Mucosa of rectum (tissue), 2 donors: ENCODE measurements around the gene TMTC1.

Experiments used
- H3K27ac ChIP-seq, 2 donors: one replicate each; pipeline ENCODE4 v1.7.0; 2013; ENCODE audit warnings: inconsistent platforms in 2 of 2, low read depth in 2 of 2, low read length in 2 of 2
- H3K27me3 ChIP-seq, 2 donors: one replicate each; pipeline ENCODE4 v1.7.0; 2013; ENCODE audit warnings: low read length in 2 of 2; ENCODE audit not compliant: control insufficient read depth in 2 of 2, insufficient read depth in 2 of 2
- H3K36me3 ChIP-seq, 2 donors: one replicate each; pipeline ENCODE4 v1.7.0; 2013; ENCODE audit warnings: low read length in 2 of 2; ENCODE audit not compliant: control insufficient read depth in 2 of 2, insufficient read depth in 2 of 2
- H3K4me1 ChIP-seq, 2 donors: one replicate each; pipeline ENCODE4 v1.7.0; 2013; ENCODE audit warnings: low read length in 2 of 2, mild to moderate bottlenecking in 1 of 2; ENCODE audit not compliant: control insufficient read depth in 2 of 2, insufficient read depth in 2 of 2
- H3K4me3 ChIP-seq, 2 donors: one replicate each; pipeline ENCODE4 v1.7.0; 2013; ENCODE audit warnings: low read length in 2 of 2
- H3K9ac ChIP-seq, 2 donors: one replicate each; pipeline ENCODE4 v1.7.0; 2013; ENCODE audit warnings: low read length in 2 of 2, low read depth in 1 of 2, mild to moderate bottlenecking in 1 of 2
- H3K9me3 ChIP-seq, 2 donors: one replicate each; pipeline ENCODE4 v1.7.0; 2013; ENCODE audit warnings: low read length in 2 of 2; ENCODE audit not compliant: control insufficient read depth in 2 of 2
- donor health status: healthy.
- donor health status: Normal muscosa, but diverticular disease.

TMTC1 gene

GRCh38 chr12:29534935-29535334 lies 248.8 kb downstream of the TMTC1 start:
- Histone ChIP-seq H3K4me3 (no peak overlapping the region), H3K36me3 (no peaks in the 10 kb centered on the region), H3K9ac (no peak overlapping the region), H3K4me1 (no peaks in the 10 kb centered on the region), H3K9me3 (no peaks in the 10 kb centered on the region), H3K27me3 (no peaks in the 10 kb centered on the region), H3K27ac (no peak overlapping the region)

- no peak overlapping the region for H3K4me3 ChIP-seq
- H3K9me3 ChIP-seq, result no peaks in the 10 kb centered on the region
- H3K27ac ChIP-seq, result no peak overlapping the region
- no peaks in the 10 kb centered on the region for H3K36me3 ChIP-seq
- no peak overlapping the region for H3K9ac ChIP-seq
- no peaks in the 10 kb centered on the region for H3K27me3 ChIP-seq
- no peaks in the 10 kb centered on the region for H3K4me1 ChIP-seq
Measured at GRCh38 chr12:29533815-29534489, 249.8 kb downstream of the TMTC1 start.

GRCh38 chr12:29531471-29531870 lies 252.3 kb downstream of the TMTC1 start:
- Histone ChIP-seq H3K4me1 (no peaks in the 10 kb centered on the region), H3K9me3 (no peaks in the 10 kb centered on the region), H3K27me3 (no peaks in the 10 kb centered on the region), H3K9ac (no peak overlapping the region), H3K36me3 (no peaks in the 10 kb centered on the region), H3K27ac (no peak overlapping the region), H3K4me3 (no peak overlapping the region)

GRCh38 chr12:29530436-29530835 lies 253.3 kb downstream of the TMTC1 start:
- Histone ChIP-seq H3K36me3 (no peaks in the 10 kb centered on the region), H3K4me3 (no peak overlapping the region), H3K9me3 (no peaks in the 10 kb centered on the region), H3K4me1 (no peaks in the 10 kb centered on the region), H3K27me3 (no peaks in the 10 kb centered on the region), H3K9ac (no peak overlapping the region), H3K27ac (no peak overlapping the region)

- Histone ChIP-seq H3K4me3 (no peak overlapping the region), H3K9me3 (no peaks in the 10 kb centered on the region), H3K27ac (no peak overlapping the region), H3K27me3 (no peaks in the 10 kb centered on the region), H3K36me3 (no peaks in the 10 kb centered on the region), H3K9ac (no peak overlapping the region), H3K4me1 (no peaks in the 10 kb centered on the region)
Measured at GRCh38 chr12:29528161-29528560, 255.6 kb downstream of the TMTC1 start.

- Histone ChIP-seq H3K4me3 (no peak overlapping the region), H3K27me3 (no peaks in the 10 kb centered on the region), H3K36me3 (no peaks in the 10 kb centered on the region), H3K9ac (no peak overlapping the region), H3K27ac (no peak overlapping the region), H3K9me3 (no peaks in the 10 kb centered on the region), H3K4me1 (no peaks in the 10 kb centered on the region)
Measured at GRCh38 chr12:29521951-29522350, 261.8 kb downstream of the TMTC1 start.

- no peak overlapping the region for H3K27ac ChIP-seq
- H3K4me1 ChIP-seq, result no peaks in the 10 kb centered on the region
Measured at GRCh38 chr12:29519585-29520182, 264.1 kb downstream of the TMTC1 start.

GRCh38 chr12:29518407-29518806 lies 265.3 kb downstream of the TMTC1 start:
- Histone ChIP-seq H3K27ac (no peak overlapping the region), H3K4me1 (no peaks in the 10 kb centered on the region), H3K9me3 (no peaks in the 10 kb centered on the region), H3K27me3 (no peaks in the 10 kb centered on the region), H3K9ac (no peak overlapping the region), H3K36me3 (no peaks in the 10 kb centered on the region), H3K4me3 (no peak overlapping the region)

More at GRCh38 chr12:29519585-29520182, 264.1 kb downstream of the TMTC1 start:
- Histone ChIP-seq H3K27me3 (no peaks in the 10 kb centered on the region), H3K9ac (no peak overlapping the region), H3K4me3 (no peak overlapping the region), H3K9me3 (no peaks in the 10 kb centered on the region), H3K36me3 (no peaks in the 10 kb centered on the region)

- H3K9ac ChIP-seq, result no peak overlapping the region
- H3K4me3 ChIP-seq, result no peak overlapping the region
- no peaks in the 10 kb centered on the region for H3K27me3 ChIP-seq
- no peaks in the 10 kb centered on the region for H3K9me3 ChIP-seq
- H3K36me3 ChIP-seq, result no peaks in the 10 kb centered on the region
- no peaks in the 10 kb centered on the region for H3K4me1 ChIP-seq
- H3K27ac ChIP-seq, result no peak overlapping the region
Measured at GRCh38 chr12:29517264-29517663, 266.5 kb downstream of the TMTC1 start.

- Histone ChIP-seq H3K36me3 (no peaks in the 10 kb centered on the region), H3K27ac (no peak overlapping the region)
Measured at GRCh38 chr12:29516431-29516875, 267.3 kb downstream of the TMTC1 start.

More at GRCh38 chr12:29516431-29516875, 267.3 kb downstream of the TMTC1 start:
- H3K4me1 ChIP-seq, result no peaks in the 10 kb centered on the region
- H3K9ac ChIP-seq, result no peak overlapping the region
- no peak overlapping the region for H3K4me3 ChIP-seq
- no peaks in the 10 kb centered on the region for H3K27me3 ChIP-seq
- no peaks in the 10 kb centered on the region for H3K9me3 ChIP-seq
